Activated CD8-positive, alpha-beta memory T cell treated with anti-CD3 and anti-CD28 coated beads, Interleukin-2, amount 10 ng/mL, durations not matched to agents 7 days and 5 days (primary cell): Measurements from ENCODE around the gene LIPC. TPM values are rescaled to one million over a fixed set of nuclear protein-coding genes. Genes with fewer than 3 reads are reported as not detected.

Experiments
- ATAC-seq: fragments of 150-1000 bp; cut with Tn5 transposase; one replicate; pipeline ENCODE4 v1.10.0; 2021; ENCODE audit warnings: moderate library complexity
- CTCF ChIA-PET: fragments of 350-600 bp; sonication (Branson Sonifier 250); formaldehyde crosslinking; loops from one replicate; lab custom pipeline; 2021; ENCODE audit warnings: antibody characterized with exemption; lab: Charles Lee
- DNase-seq: peaks from one replicate; pipeline ENCODE4 v3.0.0-alpha.2; 2020
- H3K27ac Mint-ChIP-seq: one replicate; pipeline ENCODE4 v1.8.0; 2021; ENCODE audit warnings: mild to moderate bottlenecking, mixed read lengths
- H3K27me3 Mint-ChIP-seq: one replicate; pipeline ENCODE4 v1.8.0; 2021; ENCODE audit warnings: mixed read lengths
- H3K36me3 Mint-ChIP-seq: one replicate; pipeline ENCODE4 v1.8.0; 2021; ENCODE audit warnings: mild to moderate bottlenecking, mixed read lengths
- H3K4me1 Mint-ChIP-seq: one replicate; pipeline ENCODE4 v1.8.0; 2021; ENCODE audit warnings: mixed read lengths
- H3K4me3 Mint-ChIP-seq: one replicate; pipeline ENCODE4 v1.8.0; 2021; ENCODE audit warnings: mild to moderate bottlenecking, moderate library complexity, mixed read lengths
- H3K9me3 Mint-ChIP-seq: one replicate; pipeline ENCODE4 v1.8.0; 2022; ENCODE audit warnings: low read depth, mixed read lengths
- total RNA-seq, 2 experiments: library from RNA; stranded (reverse); gene quantifications; one replicate each; pipeline ENCODE4 v1.2.3, GENCODE V29; 2021

LIPC gene
- total RNA-seq, 2 experiments from 2014 or later = 5.3 to 9.0 TPM

- DNase-seq (no peak), ATAC-seq (no peak)
- H3K4me1 Mint-ChIP-seq = peaks cover 16% of the 10 kb centered on the region
- no peak overlapping the region for H3K4me3 Mint-ChIP-seq
- peaks cover 26% of the 10 kb centered on the region for H3K36me3 Mint-ChIP-seq
- no peak overlapping the region for H3K27ac Mint-ChIP-seq
- CTCF ChIA-PET = no interaction called here
- H3K9me3 Mint-ChIP-seq = peaks cover 3% of the 10 kb centered on the region
- H3K27me3 Mint-ChIP-seq = no peaks in the 10 kb centered on the region
Measured at GRCh38 chr15:58413253-58413652, 18.5 kb upstream of the LIPC start.

- Mint-ChIP-seq H3K36me3 (peaks cover 32% of the 10 kb centered on the region), H3K27ac (no peak overlapping the region), H3K9me3 (peaks cover 3% of the 10 kb centered on the region), H3K4me1 (peaks cover 10% of the 10 kb centered on the region), H3K27me3 (no peaks in the 10 kb centered on the region), H3K4me3 (no peak overlapping the region)
- CTCF ChIA-PET = interaction anchor here (0.7 kb wide), 1 partner anchor 106 kb away, joined by 3 read pairs; no protein-coding TSS in a partner anchor
- DNase-seq (no peak), ATAC-seq (no peak)
Measured at GRCh38 chr15:58415636-58416035, 16.2 kb upstream of the LIPC start.

GRCh38 chr15:58416963-58417362 lies 14.8 kb upstream of the LIPC start:
- H3K4me3 Mint-ChIP-seq = no peak overlapping the region
- H3K36me3 Mint-ChIP-seq = peaks cover 32% of the 10 kb centered on the region
- DNase-seq (no peak), ATAC-seq (no peak)
- no peak overlapping the region for H3K27ac Mint-ChIP-seq
- no peaks in the 10 kb centered on the region for H3K27me3 Mint-ChIP-seq
- H3K9me3 Mint-ChIP-seq = peaks cover 3% of the 10 kb centered on the region
- CTCF ChIA-PET = interaction anchor here (1.1 kb wide), 1 partner anchor 11 kb away, joined by 3 read pairs; no protein-coding TSS in a partner anchor
- peaks cover 12% of the 10 kb centered on the region for H3K4me1 Mint-ChIP-seq

- Mint-ChIP-seq H3K4me3 (no peak overlapping the region), H3K27ac (no peak overlapping the region), H3K36me3 (peaks cover 30% of the 10 kb centered on the region), H3K9me3 (peaks cover 3% of the 10 kb centered on the region), H3K27me3 (no peaks in the 10 kb centered on the region), H3K4me1 (peaks cover 10% of the 10 kb centered on the region)
- CTCF ChIA-PET = no interaction called here
- no peak for DNase-seq
- ATAC-seq = no peak
Measured at GRCh38 chr15:58418135-58418534, 13.7 kb upstream of the LIPC start.

GRCh38 chr15:58419803-58420524 lies 11.8 kb upstream of the LIPC start:
- ATAC-seq (no peak), DNase-seq (no peak)
- Mint-ChIP-seq H3K36me3 (peaks cover 25% of the 10 kb centered on the region), H3K27ac (no peak overlapping the region), H3K27me3 (no peaks in the 10 kb centered on the region), H3K9me3 (peaks cover 3% of the 10 kb centered on the region), H3K4me3 (no peak overlapping the region), H3K4me1 (peaks cover 10% of the 10 kb centered on the region)
- CTCF ChIA-PET = interaction anchor here (1.1 kb wide), 1 partner anchor 83 kb away, joined by 3 read pairs; no protein-coding TSS in a partner anchor

- peaks cover 10% of the 10 kb centered on the region for H3K4me1 Mint-ChIP-seq
- CTCF ChIA-PET = no interaction called here
- no peak for ATAC-seq
- no peak for DNase-seq
- H3K27ac Mint-ChIP-seq = no peak overlapping the region
- H3K4me3 Mint-ChIP-seq = no peak overlapping the region
- H3K27me3 Mint-ChIP-seq = no peaks in the 10 kb centered on the region
- H3K36me3 Mint-ChIP-seq = peaks cover 20% of the 10 kb centered on the region
- peaks cover 3% of the 10 kb centered on the region for H3K9me3 Mint-ChIP-seq
Measured at GRCh38 chr15:58420579-58421043, 11.2 kb upstream of the LIPC start.

GRCh38 chr15:58423205-58423604 lies 8.6 kb upstream of the LIPC start:
- Mint-ChIP-seq H3K9me3 (no peaks in the 10 kb centered on the region), H3K4me3 (no peak overlapping the region), H3K27me3 (no peaks in the 10 kb centered on the region), H3K36me3 (peaks cover 10% of the 10 kb centered on the region), H3K27ac (no peak overlapping the region), H3K4me1 (peaks cover 10% of the 10 kb centered on the region)
- ATAC-seq (no peak), DNase-seq (no peak)
- CTCF ChIA-PET = no interaction called here

GRCh38 chr15:58423831-58424608 lies 7.8 kb upstream of the LIPC start:
- DNase-seq (no peak), ATAC-seq (no peak)
- Mint-ChIP-seq H3K27me3 (no peaks in the 10 kb centered on the region), H3K9me3 (no peaks in the 10 kb centered on the region), H3K4me1 (peaks cover 10% of the 10 kb centered on the region), H3K27ac (no peak overlapping the region), H3K36me3 (peaks cover 7% of the 10 kb centered on the region), H3K4me3 (no peak overlapping the region)
- CTCF ChIA-PET = no interaction called here

- H3K4me3 Mint-ChIP-seq = no peak overlapping the region
- CTCF ChIA-PET = no interaction called here
- H3K4me1 Mint-ChIP-seq = peaks cover 10% of the 10 kb centered on the region
- DNase-seq (no peak), ATAC-seq (no peak)
- H3K27ac Mint-ChIP-seq = no peak overlapping the region
- H3K27me3 Mint-ChIP-seq = no peaks in the 10 kb centered on the region
- no peaks in the 10 kb centered on the region for H3K9me3 Mint-ChIP-seq
- peaks cover 5% of the 10 kb centered on the region for H3K36me3 Mint-ChIP-seq
Measured at GRCh38 chr15:58424722-58425121, 7.1 kb upstream of the LIPC start.

GRCh38 chr15:58425185-58425584 lies 6.6 kb upstream of the LIPC start:
- Mint-ChIP-seq H3K27me3 (no peaks in the 10 kb centered on the region), H3K9me3 (no peaks in the 10 kb centered on the region), H3K4me1 (peaks cover 8% of the 10 kb centered on the region), H3K27ac (no peak overlapping the region), H3K4me3 (no peak overlapping the region), H3K36me3 (peaks cover 3% of the 10 kb centered on the region)
- DNase-seq (no peak), ATAC-seq (no peak)
- CTCF ChIA-PET = no interaction called here

GRCh38 chr15:58425834-58426233 lies 6.0 kb upstream of the LIPC start:
- H3K4me3 Mint-ChIP-seq = no peak overlapping the region
- H3K4me1 Mint-ChIP-seq = peaks cover 2% of the 10 kb centered on the region
- no peaks in the 10 kb centered on the region for H3K9me3 Mint-ChIP-seq
- CTCF ChIA-PET = no interaction called here
- H3K27me3 Mint-ChIP-seq = no peaks in the 10 kb centered on the region
- ATAC-seq = no peak
- DNase-seq = no peak
- no peak overlapping the region for H3K27ac Mint-ChIP-seq
- peaks cover 3% of the 10 kb centered on the region for H3K36me3 Mint-ChIP-seq

- no peak overlapping the region for H3K4me3 Mint-ChIP-seq
- ATAC-seq (no peak), DNase-seq (no peak)
- H3K27me3 Mint-ChIP-seq = no peaks in the 10 kb centered on the region
- H3K27ac Mint-ChIP-seq = no peak overlapping the region
- CTCF ChIA-PET = interaction anchor here (1.2 kb wide), 1 partner anchor 94 kb away, joined by 3 read pairs; no protein-coding TSS in a partner anchor
- peaks cover 3% of the 10 kb centered on the region for H3K36me3 Mint-ChIP-seq
- no peaks in the 10 kb centered on the region for H3K9me3 Mint-ChIP-seq
- H3K4me1 Mint-ChIP-seq = peaks cover 1% of the 10 kb centered on the region
Measured at GRCh38 chr15:58426501-58426900, 5.3 kb upstream of the LIPC start.

GRCh38 chr15:58427987-58428386 lies 3.8 kb upstream of the LIPC start:
- H3K4me1 Mint-ChIP-seq = no peaks in the 10 kb centered on the region
- H3K9me3 Mint-ChIP-seq = no peaks in the 10 kb centered on the region
- peaks cover 3% of the 10 kb centered on the region for H3K36me3 Mint-ChIP-seq
- no peak overlapping the region for H3K27ac Mint-ChIP-seq
- no peak for DNase-seq
- H3K4me3 Mint-ChIP-seq = no peak overlapping the region
- ATAC-seq = no peak
- no peaks in the 10 kb centered on the region for H3K27me3 Mint-ChIP-seq
- CTCF ChIA-PET = no interaction called here
